ENCODE results near the gene GFER. TPM values are rescaled to one million over a fixed set of nuclear protein-coding genes. Genes with fewer than 3 reads are reported as not detected.
"Not testable (repeated sequence)": the region's sequence is repeated elsewhere in the genome, so short reads cannot be mapped to it uniquely, and the experiment has no call there.

GFER gene
- total RNA-seq, 1 experiment from 2014 or later, result 64.5 TPM

DNA sequence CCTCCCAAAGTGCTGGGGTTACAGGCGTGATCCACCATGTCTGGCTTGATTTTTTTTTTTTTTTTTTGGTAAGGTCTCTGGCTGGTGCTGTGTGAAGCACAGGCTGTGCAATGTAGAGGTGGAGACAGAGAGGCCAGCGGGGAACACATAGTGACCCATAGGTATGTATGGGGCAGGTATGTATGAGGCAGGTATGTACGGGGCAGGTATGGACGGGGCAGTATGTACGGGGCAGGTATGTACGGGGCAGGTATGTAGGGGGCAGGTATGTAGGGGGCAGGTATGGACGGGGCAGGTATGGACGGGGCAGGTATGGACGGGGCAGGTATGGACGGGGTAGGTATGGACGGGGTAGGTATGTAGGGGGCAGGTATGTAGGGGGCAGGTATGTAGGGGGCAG, 34.5 kb upstream of the GFER start:
- no peaks in the 10 kb centered on the region for H3K9me3 ChIP-seq
- no peak for DNase-seq
- no peak overlapping the region for H3K4me3 ChIP-seq
- no peaks in the 10 kb centered on the region for H3K36me3 ChIP-seq
- no peaks in the 10 kb centered on the region for H3K27me3 ChIP-seq

DNA sequence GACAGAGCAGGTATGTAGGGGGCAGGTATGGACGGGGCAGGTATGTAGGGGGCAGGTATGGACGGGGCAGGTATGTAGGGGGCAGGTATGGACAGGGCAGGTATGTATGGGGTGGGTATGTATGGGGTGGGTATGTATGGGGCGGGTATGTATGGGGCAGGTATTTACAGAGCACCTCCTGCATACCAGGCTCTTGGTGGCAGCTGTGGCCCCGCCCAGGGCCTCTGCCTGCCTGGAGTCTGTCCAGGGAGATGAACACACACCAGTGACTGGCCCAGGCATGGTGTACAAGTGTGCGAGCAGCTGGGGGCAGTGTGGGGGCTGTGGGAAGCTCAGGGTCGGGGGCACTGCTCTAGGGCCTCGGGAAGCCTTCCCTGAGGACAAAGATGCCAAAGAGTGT, 33.9 kb upstream of the GFER start:
- Histone ChIP-seq H3K9me3 (no peaks in the 10 kb centered on the region), H3K27me3 (no peaks in the 10 kb centered on the region), H3K4me3 (no peak overlapping the region), H3K36me3 (no peaks in the 10 kb centered on the region)
- no peak for DNase-seq

DNA sequence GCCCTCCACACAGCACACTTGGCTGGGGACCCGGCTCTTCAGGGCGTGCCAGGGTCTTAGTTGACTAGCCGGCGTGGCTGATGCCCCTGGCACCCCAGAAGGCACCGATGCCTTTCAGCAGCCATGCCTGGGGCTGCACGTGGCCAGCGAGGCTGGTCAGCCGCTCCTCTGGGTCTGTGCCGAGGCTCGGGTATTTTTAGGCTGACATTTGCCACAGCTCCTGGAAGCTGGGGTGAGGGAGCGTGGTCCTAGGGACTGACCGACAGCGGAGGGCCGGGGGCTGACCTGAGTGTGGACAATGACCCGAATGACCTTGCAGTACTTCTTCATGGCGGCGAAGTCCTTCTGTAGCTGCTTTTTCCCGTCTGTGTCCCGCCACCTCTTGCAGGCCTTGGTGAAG, 33.4 kb upstream of the GFER start:
- no peak for DNase-seq
- Histone ChIP-seq H3K9me3 (no peaks in the 10 kb centered on the region), H3K36me3 (no peaks in the 10 kb centered on the region), H3K27me3 (no peaks in the 10 kb centered on the region), H3K4me3 (no peak overlapping the region)

DNA sequence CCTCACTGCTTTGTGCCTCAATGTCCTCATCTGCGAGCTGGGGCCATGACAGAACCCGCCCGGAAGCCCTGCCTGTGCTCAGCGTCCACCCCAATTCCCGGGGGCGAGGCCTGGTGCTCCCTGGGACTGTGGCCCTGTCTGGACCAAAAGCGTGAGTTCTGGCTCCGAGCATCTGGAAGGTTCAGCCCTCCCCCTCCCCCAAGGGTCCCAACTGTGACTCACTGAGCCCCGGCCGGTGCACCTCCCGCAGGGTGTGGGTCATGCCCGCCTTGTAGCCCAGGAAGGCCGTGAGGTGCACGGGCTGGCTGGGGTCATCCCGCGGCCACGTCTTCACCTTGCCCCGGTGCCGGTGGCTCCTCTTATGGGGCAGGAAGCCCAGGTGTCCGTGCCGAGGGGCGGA, 30.3 kb upstream of the GFER start:
- no peaks in the 10 kb centered on the region for H3K9me3 ChIP-seq
- no peak for DNase-seq
- H3K36me3 ChIP-seq, result no peaks in the 10 kb centered on the region
- no peak overlapping the region for H3K4me3 ChIP-seq
- H3K27me3 ChIP-seq, result no peaks in the 10 kb centered on the region

DNA sequence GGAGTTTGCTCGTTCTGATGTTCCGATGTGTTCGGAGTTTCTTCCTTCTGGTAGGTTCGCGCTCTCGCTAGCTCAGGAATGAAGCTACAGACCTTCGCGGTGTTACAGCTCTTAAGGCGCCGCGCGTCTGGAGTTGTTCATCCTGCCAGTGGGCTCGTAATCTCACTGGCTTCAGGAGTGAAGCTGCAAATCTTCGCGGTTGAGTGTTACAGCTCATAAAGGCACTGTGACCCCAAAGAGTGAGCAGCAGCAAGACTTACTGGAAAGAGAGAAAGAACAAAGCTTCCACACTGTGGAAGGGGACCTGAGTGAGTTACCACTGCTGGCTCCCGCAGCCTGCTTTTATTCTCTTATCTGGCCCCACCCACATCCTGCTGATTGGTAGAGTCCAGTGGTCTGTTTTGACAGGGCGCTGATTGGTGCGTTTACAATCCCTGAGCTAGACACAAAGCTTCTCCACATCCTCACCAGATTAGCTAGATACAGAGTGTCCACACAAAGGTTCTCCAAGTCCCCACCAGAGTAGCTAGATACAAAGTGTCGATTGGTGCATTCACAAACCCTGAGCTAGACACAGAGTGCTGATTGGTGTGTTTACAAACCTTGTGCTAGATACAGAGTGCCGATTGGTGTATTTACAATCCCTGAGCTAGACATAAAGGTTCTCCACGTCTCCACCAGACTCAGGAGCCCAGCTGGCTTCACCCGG, 26.4 kb upstream of the GFER start:
- H3K36me3 ChIP-seq, result peaks cover 16% of the 10 kb centered on the region
- not testable (repeated sequence) for H3K9me3 ChIP-seq, H3K27me3 ChIP-seq, DNase-seq, H3K4me3 ChIP-seq

DNA sequence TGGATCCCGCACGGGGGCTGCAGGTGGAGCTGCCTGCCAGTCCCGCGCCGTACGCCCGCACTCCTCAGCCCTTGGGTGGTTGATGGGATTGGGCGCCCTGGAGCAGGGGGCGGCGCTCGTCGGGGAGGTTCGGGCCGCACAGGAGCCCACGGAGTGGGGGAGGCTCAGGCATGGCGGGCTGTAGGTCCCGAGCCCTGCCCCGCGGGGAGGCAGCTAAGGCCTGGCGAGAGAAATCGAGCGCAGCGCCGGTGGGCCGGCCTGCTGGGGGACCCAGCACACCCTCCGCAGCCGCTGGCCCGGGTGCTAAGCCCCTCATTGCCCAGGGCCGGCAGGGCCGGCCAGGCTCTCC, 25.9 kb upstream of the GFER start:
- peaks cover 21% of the 10 kb centered on the region for H3K36me3 ChIP-seq
- H3K27me3 ChIP-seq, H3K9me3 ChIP-seq, H3K4me3 ChIP-seq, DNase-seq: not testable (repeated sequence)

DNA sequence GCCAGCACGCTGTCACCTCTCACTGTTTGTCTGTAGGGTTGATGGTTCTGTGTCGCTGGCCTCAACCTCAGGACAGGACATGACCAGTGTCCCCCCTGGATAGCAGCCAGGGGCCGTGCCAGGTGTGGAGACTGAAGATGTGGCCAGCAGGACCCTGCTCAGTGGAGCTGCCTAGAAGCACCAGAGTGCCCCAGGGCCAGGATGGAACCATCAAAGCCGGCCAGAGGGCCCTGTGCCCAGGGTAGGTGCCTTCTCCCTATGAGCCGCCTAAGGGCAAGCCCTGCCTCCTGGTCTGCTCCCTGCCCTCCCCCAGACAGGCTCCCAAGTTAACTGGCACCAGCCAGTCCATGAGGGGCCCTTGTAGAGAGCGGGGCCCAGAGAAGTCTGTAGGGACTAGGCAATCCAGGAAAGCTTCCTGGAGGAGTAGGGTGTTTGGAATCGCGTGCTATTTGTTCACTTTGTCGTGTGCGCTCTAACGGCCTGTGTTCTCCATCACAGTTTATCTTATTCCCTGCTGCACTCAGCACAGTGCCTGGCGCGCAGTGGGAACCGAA, 25.2 kb upstream of the GFER start:
- Histone ChIP-seq H3K27me3 (no peaks in the 10 kb centered on the region), H3K4me3 (peak overlapping the region; percentile 80), H3K9me3 (no peaks in the 10 kb centered on the region), H3K36me3 (peaks cover 28% of the 10 kb centered on the region)
- no peak for DNase-seq

DNA sequence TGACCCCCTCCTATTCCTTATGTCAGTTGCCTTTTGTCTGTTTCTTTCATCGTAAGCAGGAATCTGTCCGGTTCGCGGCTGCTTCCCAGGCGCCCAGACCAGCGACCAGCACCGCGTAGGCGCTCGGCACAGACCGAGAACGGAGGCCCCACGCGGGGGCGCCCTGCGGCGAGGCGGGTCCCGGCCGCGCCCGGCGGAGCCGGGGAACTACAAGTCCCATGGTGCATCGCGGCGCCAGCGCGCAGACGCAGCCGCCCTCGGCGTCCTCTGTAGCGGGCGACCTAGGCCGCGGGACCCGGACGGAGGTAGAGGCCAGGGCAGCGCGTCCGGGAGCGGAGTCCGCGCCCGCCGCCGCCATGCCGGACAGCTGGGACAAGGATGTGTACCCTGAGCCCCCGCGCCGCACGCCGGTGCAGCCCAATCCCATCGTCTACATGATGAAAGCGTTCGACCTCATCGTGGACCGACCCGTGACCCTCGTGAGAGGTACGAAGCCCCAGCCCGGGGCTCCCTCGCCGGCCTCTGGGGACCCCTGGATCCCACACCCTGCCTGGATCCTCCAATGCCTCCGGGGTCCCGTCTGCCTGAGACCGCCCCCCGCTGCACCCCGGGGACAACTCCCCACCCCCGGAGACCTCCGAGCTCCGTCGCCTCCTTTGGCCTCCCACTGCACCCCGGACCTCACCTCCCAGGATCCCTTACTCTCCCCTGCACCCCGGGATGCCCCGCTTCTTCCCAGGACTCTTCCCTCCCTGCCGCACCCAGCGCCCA, 24.5 kb upstream of the GFER start, which contains the start of gene NDUFB10:
Gene NDUFB10, plus strand, starts transcription at position 270 of the 771 bp plus-strand sequence. Its CDS starts 87 bp downstream, at position 357.
- H3K9me3 ChIP-seq, result no peaks in the 10 kb centered on the region; the same call in 1 of the 2 replicates
- no peaks in the 10 kb centered on the region for H3K27me3 ChIP-seq
- H3K36me3 ChIP-seq, result peaks cover 35% of the 10 kb centered on the region
- DNase-seq, result peak; percentile 95
- peak within 1 kb of the TSS; percentile 80 for H3K4me3 ChIP-seq

DNA sequence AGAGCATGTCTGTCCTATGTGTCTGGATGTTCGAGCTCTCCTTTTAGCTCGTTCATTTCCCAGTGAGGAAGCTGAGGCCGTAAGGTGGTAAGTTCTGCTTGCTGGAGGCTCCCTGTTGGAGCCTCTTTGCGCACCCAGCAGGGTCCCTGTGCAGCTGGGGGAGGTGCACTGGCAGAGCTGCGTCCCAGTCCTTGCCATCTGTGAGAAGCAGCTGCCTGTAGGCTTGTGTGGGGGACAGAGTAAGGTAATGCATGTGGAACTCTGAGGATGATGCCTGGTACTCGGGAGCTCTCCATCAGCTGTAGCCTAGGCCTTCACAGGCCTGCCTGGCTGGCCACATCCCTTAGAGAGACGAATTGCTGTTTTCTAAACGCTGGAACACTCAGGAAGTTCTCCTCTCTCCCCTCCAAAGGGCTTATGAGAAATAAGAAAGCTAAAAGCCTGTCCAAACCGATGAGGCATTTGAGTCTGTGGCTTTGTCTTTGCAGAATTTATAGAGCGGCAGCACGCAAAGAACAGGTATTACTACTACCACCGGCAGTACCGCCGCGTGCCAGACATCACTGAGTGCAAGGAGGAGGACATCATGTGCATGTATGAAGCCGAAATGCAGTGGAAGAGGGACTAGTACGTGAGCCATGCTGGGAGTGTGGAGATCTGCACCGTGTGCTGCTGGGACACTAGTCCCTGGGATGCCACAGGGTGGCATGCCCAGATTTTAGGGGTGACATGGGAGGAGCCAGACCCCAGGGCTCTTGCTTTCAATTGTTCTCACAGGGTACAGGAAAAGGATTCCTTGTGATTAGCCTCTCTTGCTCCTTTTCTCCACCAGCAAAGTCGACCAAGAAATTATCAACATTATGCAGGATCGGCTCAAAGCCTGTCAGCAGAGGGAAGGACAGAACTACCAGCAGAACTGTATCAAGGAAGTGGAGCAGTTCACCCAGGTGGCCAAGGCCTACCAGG, 23.0 kb upstream of the GFER start:
- Histone ChIP-seq H3K9me3 (no peaks in the 10 kb centered on the region; the same call in 1 of the 2 replicates), H3K4me3 (peak overlapping the region; percentile 80), H3K27me3 (no peaks in the 10 kb centered on the region), H3K36me3 (peaks cover 47% of the 10 kb centered on the region)
- DNase-seq, result peak; percentile 63

DNA sequence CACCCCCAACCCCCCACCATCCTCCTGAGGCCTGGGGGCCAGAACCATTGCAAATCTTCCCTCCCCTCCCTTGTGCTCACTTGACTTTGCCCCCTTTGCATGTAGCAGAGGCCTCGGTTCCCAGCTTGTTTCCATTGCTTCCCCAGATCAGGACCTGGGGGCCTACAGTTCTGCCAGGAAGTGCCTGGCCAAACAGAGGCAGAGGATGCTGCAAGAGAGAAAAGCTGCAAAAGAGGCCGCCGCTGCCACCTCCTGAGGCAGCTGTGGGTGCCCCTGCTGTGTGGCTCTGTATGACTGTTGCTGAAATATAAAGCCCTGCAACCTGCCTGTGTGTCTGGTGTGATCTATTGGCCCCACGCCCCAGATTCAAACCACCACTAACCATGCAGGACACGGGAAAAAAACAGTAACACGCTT, 22.3 kb upstream of the GFER start:
- Histone ChIP-seq H3K27me3 (no peaks in the 10 kb centered on the region), H3K36me3 (peaks cover 54% of the 10 kb centered on the region), H3K4me3 (peak overlapping the region; percentile 99), H3K9me3 (no peaks in the 10 kb centered on the region; the same call in 1 of the 2 replicates)
- peak; percentile 58 for DNase-seq

DNA sequence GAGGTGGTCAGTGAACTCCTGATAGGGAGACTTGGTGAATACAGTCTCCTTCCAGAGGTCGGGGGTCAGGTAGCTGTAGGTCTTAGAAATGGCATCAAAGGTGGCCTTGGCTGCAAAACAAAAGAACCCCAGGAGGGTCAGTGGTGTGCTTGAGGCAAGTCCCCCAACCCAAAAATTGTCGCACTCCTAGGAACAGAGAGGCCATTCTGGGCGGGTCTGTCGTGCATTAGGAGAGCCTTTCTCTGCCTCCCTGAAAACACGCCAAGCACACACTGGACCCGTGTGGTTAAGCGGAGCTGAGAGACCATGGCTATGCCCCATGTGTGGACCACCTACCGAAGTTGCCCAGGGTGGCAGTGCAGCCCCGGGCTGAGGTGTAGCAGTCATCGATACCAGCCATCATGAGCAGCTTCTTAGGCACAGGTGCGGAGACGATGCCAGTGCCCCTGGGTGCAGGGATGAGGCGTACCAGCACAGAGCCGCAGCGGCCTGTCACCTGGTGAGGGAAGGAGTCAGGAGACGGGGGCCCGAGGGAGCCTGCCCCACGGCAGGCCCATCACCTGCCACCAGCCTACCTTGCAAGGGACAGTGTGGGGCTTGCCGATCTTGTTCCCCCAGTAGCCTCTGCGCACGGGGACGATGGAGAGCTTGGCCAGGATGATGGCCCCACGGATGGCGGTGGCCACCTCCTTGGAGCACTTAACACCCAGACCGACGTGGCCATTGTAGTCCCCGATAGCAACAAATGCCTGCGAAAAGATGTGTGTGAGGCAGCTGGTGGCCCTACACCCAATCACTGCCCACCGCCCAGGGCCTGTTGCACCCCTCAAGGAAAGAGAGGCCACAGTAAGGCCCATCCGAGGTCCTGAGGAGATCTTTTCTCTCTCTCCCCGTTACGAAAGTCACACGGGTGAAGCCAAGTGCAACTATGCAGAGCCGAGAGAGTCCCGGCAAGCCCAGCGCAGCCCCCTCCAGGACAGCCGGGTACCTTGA, 21.5 kb upstream of the GFER start:
- Histone ChIP-seq H3K36me3 (peaks cover 55% of the 10 kb centered on the region), H3K4me3 (peak overlapping the region; percentile 99)
- not testable (repeated sequence) for DNase-seq

DNA sequence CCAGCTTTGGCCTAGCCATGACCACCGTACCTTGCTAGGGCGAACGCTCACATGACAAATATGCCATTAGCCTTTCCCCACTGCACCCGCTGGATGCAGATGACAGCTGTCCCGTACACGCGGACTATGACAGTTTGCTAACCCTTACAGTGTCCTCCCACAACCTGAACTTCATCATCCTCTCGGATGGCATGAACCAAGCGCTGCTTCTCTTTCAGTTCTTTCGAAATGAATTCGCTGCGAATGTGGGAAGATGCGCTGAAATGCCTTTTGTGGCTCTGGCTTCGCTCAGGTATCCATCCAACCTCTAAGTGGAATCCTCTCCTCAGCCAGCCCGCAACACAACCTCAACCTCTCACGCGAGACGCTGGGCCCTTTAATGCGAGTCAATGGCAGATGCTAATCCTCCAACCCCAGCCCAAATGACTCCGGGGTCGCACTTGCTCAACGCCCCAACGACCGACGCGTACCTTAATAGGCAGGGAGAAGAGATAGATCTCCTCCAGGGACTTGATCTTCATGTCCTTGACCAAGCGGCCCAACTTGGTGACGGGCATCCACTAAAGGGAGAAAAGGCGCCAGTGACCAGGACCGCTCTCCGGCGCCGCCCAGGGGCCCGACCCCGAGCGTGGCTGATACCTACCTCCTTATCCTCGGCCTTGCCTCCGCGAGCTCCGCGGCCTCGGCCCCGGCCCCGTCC, 20.0 kb upstream of the GFER start:
- Histone ChIP-seq H3K36me3 (peaks cover 55% of the 10 kb centered on the region), H3K9me3 (no peaks in the 10 kb centered on the region; the same call in 1 of the 2 replicates), H3K27me3 (no peaks in the 10 kb centered on the region), H3K4me3 (peak overlapping the region; percentile 99)
- DNase-seq, result no peak

More for the DNA sequence above, 21.5 kb upstream of the GFER start:
- not testable (repeated sequence) for H3K9me3 ChIP-seq, H3K27me3 ChIP-seq

DNA sequence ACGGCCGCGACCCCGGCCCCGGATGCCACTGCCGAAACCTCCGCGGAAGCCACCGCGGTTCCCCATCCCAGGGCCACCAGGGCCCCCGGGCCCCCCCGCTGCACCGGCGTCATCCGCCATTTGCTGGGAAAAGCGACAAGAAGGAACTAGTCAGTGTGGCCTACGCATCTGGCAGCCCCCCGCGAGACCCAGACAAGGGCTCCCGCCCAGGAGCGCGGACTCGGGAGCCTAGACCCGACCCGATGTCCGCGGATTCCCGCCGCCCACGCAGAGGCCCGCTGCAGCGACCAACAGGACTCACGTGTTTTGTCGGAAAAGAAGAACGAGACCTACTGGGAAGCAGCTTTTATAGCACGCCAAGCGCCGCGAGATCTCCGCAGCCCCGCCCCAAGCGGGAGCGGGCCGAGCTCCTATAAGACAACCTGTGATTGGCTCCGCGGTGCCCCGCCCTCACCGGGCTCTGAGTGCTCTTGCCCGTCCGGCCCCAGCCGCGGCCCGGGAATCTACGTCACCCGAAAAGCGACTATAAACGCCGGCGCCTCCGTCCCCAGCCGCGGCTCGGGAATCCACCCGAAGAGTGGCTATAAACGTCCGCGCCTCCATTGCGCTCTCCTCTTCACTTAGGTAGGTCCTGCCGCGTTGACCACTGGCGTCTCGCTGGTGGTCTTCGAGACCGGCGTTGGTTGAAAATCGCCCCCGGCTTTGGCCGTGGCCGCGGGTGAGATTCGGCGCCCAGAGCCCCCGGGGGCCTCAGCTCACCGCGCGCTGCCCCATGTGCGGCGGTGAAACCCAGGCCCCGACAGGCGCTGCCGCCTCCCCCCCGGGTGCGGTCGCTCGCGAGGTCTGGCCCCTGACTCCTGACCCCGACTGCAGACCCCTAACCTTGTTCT, 19.2 kb upstream of the GFER start, which contains the start of gene RPS2:
Gene RPS2, minus strand, starts transcription at position 321 of the 890 bp plus-strand sequence. Its CDS starts 201 bp downstream, at position 120.
- H3K4me3 ChIP-seq, result peak within 1 kb of the TSS; percentile 99
- peaks cover 55% of the 10 kb centered on the region for H3K36me3 ChIP-seq
- no peaks in the 10 kb centered on the region for H3K27me3 ChIP-seq
- H3K9me3 ChIP-seq, result no peaks in the 10 kb centered on the region; the same call in 1 of the 2 replicates
- peak; percentile 100 for DNase-seq
